SIG-M5 treated with dmso at 0.1 percent for 504 hours (cell line): Measurements from ENCODE around the gene ADAMTS18.
"Not testable (repeated sequence)": the region's sequence is repeated elsewhere in the genome, so short reads cannot be mapped to it uniquely, and the experiment has no call there.

ENCODE experiments used
- DNase-seq: peaks from one replicate; lab custom pipeline; 2025; ENCODE audit not compliant: unreplicated experiment; lab: John Stamatoyannopoulos, UW

ADAMTS18 gene

DNA sequence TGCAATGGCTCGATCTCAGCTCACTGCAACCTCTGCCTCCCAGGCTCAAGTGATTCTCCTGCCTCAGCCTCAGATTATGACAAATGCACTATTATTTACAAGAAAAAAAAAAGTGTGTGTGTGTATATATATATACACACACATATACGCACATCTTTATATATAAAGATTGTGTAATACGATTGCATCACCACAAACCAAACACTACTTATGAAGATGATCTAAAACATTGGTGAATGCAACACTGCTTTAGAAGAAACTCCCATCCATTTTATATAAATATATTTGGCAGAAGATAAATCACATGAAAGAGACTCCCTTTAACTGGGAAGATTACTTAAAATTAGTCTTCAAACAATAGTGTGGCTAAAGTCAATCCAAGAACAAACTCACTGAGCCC is 138.9 kb downstream of the ADAMTS18 start:
- no peak for DNase-seq

DNA sequence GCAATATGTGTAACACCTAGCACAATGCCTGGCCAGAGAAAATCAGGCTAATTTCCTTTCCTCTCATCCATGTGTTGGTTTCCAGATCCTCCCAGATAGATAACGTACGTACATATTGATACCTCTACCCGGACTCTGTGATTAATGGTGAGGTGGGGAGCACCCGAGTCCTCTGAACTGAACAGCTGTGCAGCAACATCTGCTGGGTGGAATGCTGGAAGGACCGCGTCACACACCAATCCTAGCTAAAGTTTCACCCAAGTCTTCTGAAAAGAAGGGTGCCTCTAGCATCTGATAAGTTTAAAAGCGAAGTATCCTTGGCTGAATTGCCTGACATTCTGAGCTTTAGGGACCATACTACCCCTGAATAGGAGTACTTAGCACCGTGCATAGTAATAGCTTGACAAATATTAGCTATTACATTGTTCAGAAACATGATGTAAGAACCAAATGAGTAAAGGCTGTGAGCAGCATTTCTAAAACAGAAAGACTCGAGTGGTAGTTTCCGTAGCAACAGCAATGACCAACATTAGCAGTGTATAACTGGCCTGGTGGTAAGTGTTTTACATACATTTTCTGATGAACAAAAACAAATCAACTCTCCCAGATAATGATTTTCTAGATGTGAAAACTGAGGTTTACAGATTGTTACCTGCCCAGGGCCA is 144.3 kb downstream of the ADAMTS18 start:
- no peak for DNase-seq

DNA sequence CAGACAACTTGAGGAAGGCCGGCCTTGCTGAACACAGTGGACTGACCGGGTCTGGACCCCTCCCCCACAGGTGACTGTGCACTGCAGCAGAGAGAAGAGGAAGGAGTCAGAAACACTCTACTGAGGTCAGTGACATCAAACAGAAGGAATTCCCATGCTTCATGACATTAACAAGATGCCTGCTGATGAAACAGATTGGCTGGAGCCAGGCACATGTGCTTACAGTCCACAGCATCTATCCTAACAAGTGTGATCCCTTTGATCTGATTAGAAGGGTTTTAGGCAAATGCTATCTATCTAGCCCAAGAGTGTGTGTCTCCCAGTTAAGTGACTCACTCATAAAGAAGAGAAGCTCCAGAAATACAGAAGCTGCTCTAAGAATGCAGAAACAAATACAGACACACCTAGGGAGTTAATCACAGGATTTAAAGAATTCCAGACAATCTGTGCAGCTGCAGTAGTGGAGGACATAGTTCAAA is 145.5 kb downstream of the ADAMTS18 start:
- DNase-seq: no peak

DNA sequence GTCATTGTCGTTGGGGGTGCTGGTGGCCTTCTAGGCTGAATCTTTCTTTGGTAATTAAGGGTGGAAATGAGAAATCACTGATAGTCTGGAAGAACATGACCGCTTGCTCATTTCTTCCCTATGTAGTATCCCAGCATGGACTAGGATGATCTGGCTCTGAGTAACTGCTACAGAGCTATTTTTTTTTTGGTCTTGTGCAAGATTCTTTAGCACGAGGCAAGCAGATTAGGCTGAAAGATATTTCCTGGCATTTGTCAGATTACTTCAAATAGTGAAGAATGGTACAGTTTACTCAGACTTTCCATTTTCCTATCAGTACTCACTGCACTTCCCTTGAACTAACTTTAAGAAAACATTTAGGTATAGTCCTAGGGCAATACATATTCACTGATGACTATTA is 146.6 kb downstream of the ADAMTS18 start:
- no peak for DNase-seq

DNA sequence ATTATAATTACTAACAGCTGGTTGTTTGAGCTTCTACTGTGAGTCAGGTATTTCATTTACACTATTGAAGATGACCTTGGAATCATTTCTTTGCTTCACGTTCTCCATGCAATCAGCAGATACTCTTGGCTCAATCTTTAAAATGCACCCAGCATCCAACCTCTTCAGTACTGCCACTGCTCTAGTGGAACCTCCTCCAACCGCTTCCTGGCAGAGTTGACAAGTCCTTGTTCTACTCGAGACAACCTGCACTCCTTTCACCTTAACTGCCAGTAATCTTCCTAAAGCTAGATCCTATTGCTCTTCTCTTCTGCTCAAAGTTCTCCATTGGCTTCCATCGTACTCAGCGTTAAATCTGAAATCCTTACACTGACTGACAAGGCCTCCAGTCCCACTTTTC is 149.2 kb downstream of the ADAMTS18 start:
- no peak for DNase-seq

- DNase-seq: no peak
Measured at GRCh38 chr16:77282345-77282744, 152.5 kb downstream of the ADAMTS18 start.

DNA sequence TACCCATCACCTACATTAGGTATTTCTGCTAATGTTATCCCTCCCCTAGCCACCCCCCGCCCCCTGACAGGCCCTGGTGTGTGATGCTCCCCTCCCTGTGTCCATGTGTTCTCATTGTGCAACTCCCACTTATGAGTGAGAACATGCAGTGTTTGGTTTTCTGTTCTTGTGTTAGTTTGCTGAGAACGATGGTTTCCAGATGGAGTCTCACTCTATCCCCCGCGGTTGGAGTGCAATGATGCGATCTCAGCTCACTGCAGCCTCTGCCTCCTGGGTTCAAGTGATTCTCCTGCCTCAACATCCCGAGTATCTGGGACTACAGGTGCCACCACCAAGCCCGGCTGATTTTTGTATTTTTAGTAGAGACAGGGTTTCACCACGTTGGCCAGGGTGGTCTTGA is 155.5 kb downstream of the ADAMTS18 start:
- DNase-seq: not testable (repeated sequence)

DNA sequence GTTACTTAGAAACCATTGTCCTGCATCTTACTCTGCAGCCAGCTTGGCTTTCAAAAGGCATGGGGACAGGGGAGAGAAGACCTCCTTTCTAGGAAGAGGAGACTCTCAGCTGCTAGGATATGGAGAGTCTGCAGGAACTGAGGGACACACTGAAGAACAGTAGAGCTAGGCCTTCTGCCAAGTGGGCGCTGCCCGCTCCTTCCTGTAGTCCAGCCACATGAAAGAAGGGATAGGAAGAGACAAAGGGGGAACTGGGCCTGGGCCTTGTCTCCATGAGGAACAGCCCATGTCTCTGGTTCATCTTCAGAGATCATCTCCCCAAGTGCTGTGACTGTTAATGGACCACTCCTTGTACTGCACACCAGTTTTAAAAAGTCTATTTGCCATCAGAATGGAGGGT is 157.3 kb downstream of the ADAMTS18 start:
- DNase-seq: no peak

- no peak for DNase-seq
Measured at GRCh38 chr16:77277141-77277540, 157.7 kb downstream of the ADAMTS18 start.

DNA sequence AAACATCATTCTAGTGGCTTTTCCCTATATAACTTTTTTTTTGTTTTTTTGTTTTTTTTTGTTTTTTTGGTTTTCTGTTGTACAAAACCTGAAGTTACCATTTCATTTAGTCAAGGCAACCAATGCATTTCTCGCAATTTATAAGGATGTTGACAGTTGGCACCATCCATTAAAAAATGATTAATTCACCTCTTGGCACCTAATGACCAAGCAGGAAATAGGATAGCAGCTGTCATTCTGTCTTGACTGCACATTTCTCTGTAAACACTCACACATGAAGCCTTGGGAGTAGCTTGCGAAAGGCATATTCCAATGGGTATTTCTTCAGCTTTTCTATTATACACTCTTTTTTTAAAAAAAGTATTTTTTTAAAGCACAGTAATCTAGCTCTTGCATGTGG is 158.2 kb downstream of the ADAMTS18 start:
- DNase-seq: no peak

- DNase-seq: not testable (repeated sequence)
Measured at GRCh38 chr16:77275303-77275702, 159.5 kb downstream of the ADAMTS18 start.

DNA sequence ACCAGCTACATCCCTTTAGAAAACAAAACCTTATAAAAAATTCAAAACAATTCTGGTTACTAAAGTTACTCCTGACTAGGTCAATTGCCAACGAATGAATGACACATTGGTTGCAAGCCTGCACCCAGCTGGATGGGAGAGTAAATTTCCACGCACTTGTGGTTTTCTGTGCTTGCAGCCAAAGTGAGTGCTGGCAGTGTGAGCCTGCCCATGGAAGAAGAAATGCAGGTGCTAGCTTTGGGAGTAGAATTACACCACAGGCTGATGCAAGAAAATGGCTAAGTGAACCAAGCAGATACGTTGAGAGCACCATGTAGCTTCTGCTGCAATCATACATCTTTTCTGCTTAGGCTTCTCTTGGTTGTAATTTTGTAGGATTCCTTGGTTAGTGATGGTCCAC is 161.0 kb downstream of the ADAMTS18 start:
- peak; percentile 9 for DNase-seq

GRCh38 chr16:77271532-77272426 is 163.1 kb downstream of the ADAMTS18 start:
- no peak for DNase-seq

- not testable (repeated sequence) for DNase-seq
Measured at GRCh38 chr16:77266185-77266584, 168.6 kb downstream of the ADAMTS18 start.

GRCh38 chr16:77262971-77263370 is 171.9 kb downstream of the ADAMTS18 start:
- DNase-seq: no peak

DNA sequence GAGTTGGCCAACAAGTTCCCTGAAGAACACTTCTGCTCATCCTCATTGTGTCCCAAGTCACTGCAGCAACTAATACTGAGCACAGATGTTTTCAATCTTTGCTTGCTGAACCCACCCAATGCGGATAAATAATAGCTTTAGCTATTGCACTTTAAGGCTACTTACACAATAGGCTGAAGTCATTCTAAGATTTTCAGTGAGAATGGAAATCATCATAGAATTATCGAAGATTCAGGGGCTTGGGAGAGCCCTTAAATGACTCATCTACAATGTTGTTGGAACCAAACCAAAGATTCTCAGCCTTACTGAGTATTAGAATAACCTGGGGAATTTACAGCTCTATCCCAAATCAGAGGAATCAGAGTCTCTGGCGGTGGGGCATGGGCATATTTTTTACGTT is 184.4 kb downstream of the ADAMTS18 start:
- no peak for DNase-seq

DNA sequence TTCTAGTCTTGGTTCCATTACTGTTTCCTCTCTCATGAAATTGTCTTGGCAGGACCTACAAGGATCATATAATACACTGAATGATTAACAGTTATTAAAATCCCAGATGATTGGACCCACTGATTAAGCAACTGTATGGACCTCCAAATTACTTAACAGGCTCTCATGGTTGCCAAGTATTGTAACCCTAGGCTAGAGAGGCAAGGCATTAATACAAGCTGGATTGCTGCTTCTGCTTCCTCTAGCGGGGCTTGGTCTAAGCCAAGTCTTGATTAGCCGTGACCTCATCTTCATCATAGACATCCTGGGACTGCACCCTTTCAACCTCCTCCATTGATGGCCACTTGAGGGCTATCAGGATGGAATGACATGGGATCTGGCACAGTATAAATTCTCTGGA is 188.7 kb downstream of the ADAMTS18 start:
- DNase-seq: no peak

- not testable (repeated sequence) for DNase-seq
Measured at GRCh38 chr16:77242471-77242870, 192.4 kb downstream of the ADAMTS18 start.

- no peak for DNase-seq
Measured at GRCh38 chr16:77238593-77238992, 196.2 kb downstream of the ADAMTS18 start.

DNA sequence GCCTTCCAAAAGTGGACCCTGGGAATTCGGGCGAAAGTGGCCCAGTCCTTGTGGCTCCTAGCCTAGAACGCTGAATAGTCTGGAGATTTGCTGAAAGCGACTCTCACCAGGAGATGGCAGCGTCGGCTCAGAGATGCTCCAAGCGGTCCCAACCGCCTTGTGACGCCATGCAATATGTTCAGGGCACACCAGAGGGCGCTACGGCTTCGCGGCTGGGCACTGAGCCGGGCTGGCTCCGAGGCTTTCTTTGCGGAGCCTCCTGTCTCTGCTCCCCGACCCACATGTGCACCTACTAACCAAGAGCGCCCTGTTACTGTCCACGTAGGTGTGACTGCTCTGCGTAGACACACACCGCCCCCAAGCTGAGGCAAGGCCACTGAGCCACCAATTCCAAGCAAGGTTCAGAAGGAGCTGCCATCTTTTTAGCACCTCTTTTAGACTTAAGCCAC is 198.7 kb downstream of the ADAMTS18 start:
- DNase-seq: peak; percentile 71

DNA sequence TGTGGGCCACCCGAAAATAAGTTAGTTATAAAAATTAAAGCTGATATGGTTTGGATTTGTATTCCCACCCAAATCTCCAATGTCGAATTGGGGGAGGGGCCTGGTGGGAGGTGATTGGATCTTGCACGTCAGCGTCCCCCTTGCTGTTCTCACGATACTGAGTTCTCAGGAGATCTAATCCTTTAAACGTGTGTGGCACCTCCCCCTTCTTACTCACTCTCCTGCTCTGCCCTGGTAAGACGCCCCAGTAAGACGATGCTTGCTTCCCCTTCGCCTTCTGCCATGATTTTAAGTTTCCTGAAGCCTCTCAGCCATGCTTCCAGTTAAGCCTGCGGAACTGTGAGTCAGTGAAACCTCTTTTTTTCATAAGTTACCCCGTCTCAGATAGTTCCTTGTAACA is 200.2 kb downstream of the ADAMTS18 start:
- DNase-seq: no peak
